HL-60 (cell line): ENCODE measurements around the gene AFAP1L2.

ENCODE experiments used
- DNase-seq, 2 experiments: peaks; one replicate each; pipeline ENCODE4 v3.0.0-alpha.2; 2010 to 2020; ENCODE audit warnings: low read depth in 1 of 2, low spot score in 1 of 2
- H3K27ac ChIP-seq: fragments of 250-450 bp; sonication (Bioruptor Pico); replicated peaks from 2 replicates; pipeline ENCODE4 v1.5.1; 2020; ENCODE audit warnings: mild to moderate bottlenecking, moderate library complexity
- H3K27me3 ChIP-seq: fragments of 250-450 bp; sonication (Bioruptor Pico); 2 replicates; pipeline ENCODE4 v1.5.1; 2021; ENCODE audit warnings: mild to moderate bottlenecking, moderate library complexity; ENCODE audit not compliant: insufficient read depth, poor library complexity, severe bottlenecking
- H3K4me3 ChIP-seq: replicated peaks from 2 replicates; pipeline ENCODE4 v1.5.1; 2011; ENCODE audit warnings: mild to moderate bottlenecking, control low read depth, low read length; ENCODE audit not compliant: insufficient read depth
- CTCF ChIP-seq: IDR thresholded peaks from one replicate; pipeline ENCODE4 v1.5.1; 2011; ENCODE audit warnings: low read length, control low read depth, inconsistent platforms; ENCODE audit not compliant: insufficient read depth
- GABPA ChIP-seq: IDR thresholded peaks from 2 replicates; pipeline ENCODE4 v1.6.1; 2012; ENCODE audit warnings: low read depth
- POLR2AphosphoS5 ChIP-seq: IDR thresholded peaks from 2 replicates; pipeline ENCODE4 v1.6.1; 2012; ENCODE audit warnings: low read depth
- REST ChIP-seq: IDR thresholded peaks from 2 replicates; pipeline ENCODE4 v1.6.1; 2012; ENCODE audit warnings: low read depth; ENCODE audit not compliant: insufficient replicate concordance
- SPI1 ChIP-seq: IDR thresholded peaks from 2 replicates; pipeline ENCODE4 v1.6.1; 2012; ENCODE audit warnings: low read depth, mild to moderate bottlenecking, borderline replicate concordance

The AFAP1L2 gene

GRCh38 chr10:114266521-114266920, 137.8 kb downstream of the AFAP1L2 start:
- TF ChIP-seq GABPA, result no peak
- TF ChIP-seq POLR2AphosphoS5, result no peak
- TF ChIP-seq SPI1, result no peak
- no peak for TF ChIP-seq CTCF
- no peak for TF ChIP-seq REST
- no peaks in the 10 kb centered on the region for H3K27me3 ChIP-seq
- no peak for DNase-seq
- no peak overlapping the region for H3K27ac ChIP-seq
- no peak overlapping the region for H3K4me3 ChIP-seq

GRCh38 chr10:114265392-114266053, 138.8 kb downstream of the AFAP1L2 start:
- Histone ChIP-seq H3K4me3 (no peak overlapping the region), H3K27me3 (no peaks in the 10 kb centered on the region), H3K27ac (no peak overlapping the region)
- no peak for TF ChIP-seq GABPA
- no peak for TF ChIP-seq CTCF
- no peak for TF ChIP-seq REST
- no peak for TF ChIP-seq SPI1
- DNase-seq, result no peak

GRCh38 chr10:114262496-114262895, 141.8 kb downstream of the AFAP1L2 start:
- DNase-seq, result no peak
- TF ChIP-seq CTCF, result no peak
- TF ChIP-seq POLR2AphosphoS5, result no peak
- Histone ChIP-seq H3K27ac (no peak overlapping the region), H3K4me3 (no peak overlapping the region), H3K27me3 (no peaks in the 10 kb centered on the region)

GRCh38 chr10:114261076-114261475, 143.2 kb downstream of the AFAP1L2 start:
- Histone ChIP-seq H3K4me3 (no peak overlapping the region), H3K27me3 (no peaks in the 10 kb centered on the region), H3K27ac (no peak overlapping the region)
- no peak for DNase-seq
- no peak for TF ChIP-seq REST
- no peak for TF ChIP-seq CTCF
- no peak for TF ChIP-seq POLR2AphosphoS5
- no peak for TF ChIP-seq GABPA
- TF ChIP-seq SPI1, result no peak
